Mucosa of rectum (tissue), 2 donors: ENCODE measurements around the gene CLCN2.

Experiments
- H3K27ac ChIP-seq, 2 donors: one replicate each; pipeline ENCODE4 v1.7.0; 2013; ENCODE audit warnings: inconsistent platforms in 2 of 2, low read depth in 2 of 2, low read length in 2 of 2
- H3K27me3 ChIP-seq, 2 donors: one replicate each; pipeline ENCODE4 v1.7.0; 2013; ENCODE audit warnings: low read length in 2 of 2; ENCODE audit not compliant: control insufficient read depth in 2 of 2, insufficient read depth in 2 of 2
- H3K36me3 ChIP-seq, 2 donors: one replicate each; pipeline ENCODE4 v1.7.0; 2013; ENCODE audit warnings: low read length in 2 of 2; ENCODE audit not compliant: control insufficient read depth in 2 of 2, insufficient read depth in 2 of 2
- H3K4me1 ChIP-seq, 2 donors: one replicate each; pipeline ENCODE4 v1.7.0; 2013; ENCODE audit warnings: low read length in 2 of 2, mild to moderate bottlenecking in 1 of 2; ENCODE audit not compliant: control insufficient read depth in 2 of 2, insufficient read depth in 2 of 2
- H3K4me3 ChIP-seq, 2 donors: one replicate each; pipeline ENCODE4 v1.7.0; 2013; ENCODE audit warnings: low read length in 2 of 2
- H3K9ac ChIP-seq, 2 donors: one replicate each; pipeline ENCODE4 v1.7.0; 2013; ENCODE audit warnings: low read length in 2 of 2, low read depth in 1 of 2, mild to moderate bottlenecking in 1 of 2
- H3K9me3 ChIP-seq, 2 donors: one replicate each; pipeline ENCODE4 v1.7.0; 2013; ENCODE audit warnings: low read length in 2 of 2; ENCODE audit not compliant: control insufficient read depth in 2 of 2
- donor health status: healthy.
- donor health status: Normal muscosa, but diverticular disease.

CLCN2 gene

DNA sequence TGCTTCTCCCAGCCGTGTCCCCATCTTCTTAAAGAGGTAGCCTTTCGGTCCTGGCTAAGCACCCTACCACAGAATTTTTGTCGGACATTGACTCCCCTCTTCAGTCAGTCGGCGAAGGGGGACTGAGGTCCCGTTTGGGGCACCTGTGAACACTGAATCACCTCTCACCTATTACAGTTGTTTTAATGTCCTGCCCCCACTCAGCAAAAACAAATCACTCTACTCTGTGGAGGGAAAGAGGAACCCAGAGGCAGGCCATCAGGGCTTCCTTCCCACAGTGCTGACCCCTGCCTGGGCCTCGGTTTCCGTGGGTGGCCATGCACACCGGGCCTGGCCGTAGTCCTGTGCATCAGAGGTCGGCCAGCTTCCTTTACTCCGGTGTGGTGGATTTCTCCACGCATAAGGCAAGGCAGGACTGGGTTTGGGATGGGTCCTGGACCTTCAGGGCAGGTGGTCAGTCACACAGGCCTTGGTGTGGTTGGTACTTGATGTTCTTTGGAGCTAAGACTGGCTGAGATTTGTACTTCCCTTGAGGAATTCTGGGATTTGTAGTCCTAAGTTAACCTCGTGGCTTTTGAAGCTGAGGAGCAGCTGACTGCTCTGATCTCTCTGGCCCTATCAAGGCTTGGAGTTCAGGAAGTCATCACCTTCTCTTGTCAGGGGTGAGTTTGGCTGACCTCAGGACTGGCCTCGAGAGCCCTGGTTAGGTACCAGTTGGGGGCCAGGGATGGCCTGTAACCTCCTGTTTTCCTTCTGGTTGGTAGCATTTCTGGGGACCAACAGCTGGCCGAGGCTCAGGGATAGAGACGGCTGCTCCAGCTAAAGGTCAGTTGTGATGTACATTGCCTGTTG, 24.6 kb downstream of the CLCN2 start:
- peaks cover 28 to 34% of the 10 kb centered on the region in 2 donors for H3K36me3 ChIP-seq
- H3K4me3 ChIP-seq: peak overlapping the region; percentile 82 to 84
- peak overlapping the region; percentile 86 to 88 for H3K9ac ChIP-seq
- no peaks in the 10 kb centered on the region for H3K27me3 ChIP-seq
- H3K4me1 ChIP-seq: peaks cover 22 to 25% of the 10 kb centered on the region in 2 donors
- no peaks in the 10 kb centered on the region for H3K9me3 ChIP-seq
- peak overlapping the region; percentile 95 to 96 for H3K27ac ChIP-seq

DNA sequence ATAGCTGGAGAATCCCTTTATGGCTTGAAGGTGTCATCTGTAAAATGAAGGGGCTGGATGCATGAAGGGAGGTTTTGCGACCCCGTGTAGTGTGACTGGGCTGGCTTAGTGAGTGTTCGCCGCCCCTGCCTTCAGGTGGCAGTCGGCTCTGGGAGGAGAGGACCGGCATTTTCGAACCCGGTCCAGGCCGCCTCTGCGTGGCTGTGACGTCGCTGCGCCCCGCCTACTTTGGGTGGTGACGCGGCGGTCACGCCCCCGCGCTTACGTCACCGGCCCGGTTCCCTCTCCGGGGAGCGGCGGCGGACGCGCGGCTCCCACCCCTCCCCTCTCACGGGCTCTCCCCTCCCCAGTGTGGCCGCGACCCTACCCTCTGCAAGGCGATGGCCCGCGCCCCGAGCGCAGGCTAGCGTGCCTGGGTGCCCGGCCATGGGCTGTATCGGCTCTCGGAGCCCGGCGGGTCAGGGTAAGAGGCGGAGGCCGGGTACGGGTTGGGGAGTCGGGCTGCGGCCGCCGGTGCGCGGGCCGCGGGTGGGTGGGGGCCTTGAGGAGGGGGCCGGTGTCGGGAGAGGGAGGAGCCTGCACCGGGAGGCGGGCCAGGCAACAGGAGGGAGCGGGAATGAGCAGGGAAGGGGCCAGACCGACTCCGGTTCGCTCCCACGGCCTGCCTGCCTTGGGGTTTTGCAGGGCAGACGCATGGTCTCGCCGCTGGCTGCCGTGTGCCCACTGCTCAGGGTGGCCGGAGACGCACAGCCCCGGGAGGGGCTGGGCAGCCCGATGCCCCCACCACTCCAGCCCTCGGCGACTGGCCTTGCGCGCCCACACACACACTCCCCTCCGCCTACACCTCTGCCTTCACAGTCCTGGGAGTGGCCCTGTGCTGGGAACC, 25.5 kb downstream of the CLCN2 start:
- H3K9ac ChIP-seq: peak overlapping the region; percentile 86 to 88
- H3K4me3 ChIP-seq: peak overlapping the region; percentile 82 to 84
- peaks cover 22 to 25% of the 10 kb centered on the region in 2 donors for H3K4me1 ChIP-seq
- H3K27me3 ChIP-seq: no peaks in the 10 kb centered on the region
- no peaks in the 10 kb centered on the region for H3K9me3 ChIP-seq
- H3K27ac ChIP-seq: peak overlapping the region; percentile 95 to 96
- peaks cover 35 to 41% of the 10 kb centered on the region in 2 donors for H3K36me3 ChIP-seq

DNA sequence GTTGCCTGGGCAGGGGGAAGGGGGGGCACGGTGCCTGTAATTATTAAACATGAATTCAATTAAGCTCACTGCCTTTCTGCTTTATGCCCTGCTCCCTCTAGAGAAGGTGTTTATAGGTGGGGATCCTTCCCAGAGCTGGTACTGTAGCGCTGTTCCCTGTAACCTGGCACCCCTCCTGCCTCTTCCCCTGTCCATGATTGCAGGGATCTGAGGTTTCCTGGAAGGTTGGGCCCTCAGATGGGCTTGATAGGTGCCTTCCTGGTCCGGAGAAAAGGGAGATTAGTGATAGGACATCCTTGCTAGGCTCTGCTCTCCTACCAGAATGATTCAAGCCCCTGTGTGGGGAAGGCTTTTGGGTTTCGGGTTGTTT, 26.1 kb downstream of the CLCN2 start:
- Histone ChIP-seq H3K27ac (peak overlapping the region; percentile 95 to 96), H3K9me3 (no peaks in the 10 kb centered on the region), H3K27me3 (no peaks in the 10 kb centered on the region), H3K36me3 (peaks cover 37 to 46% of the 10 kb centered on the region in 2 donors), H3K4me1 (peaks cover 22 to 25% of the 10 kb centered on the region in 2 donors), H3K4me3 (peak overlapping the region in 1 of 2 donors; percentile 84), H3K9ac (peak overlapping the region; percentile 86 to 88)

DNA sequence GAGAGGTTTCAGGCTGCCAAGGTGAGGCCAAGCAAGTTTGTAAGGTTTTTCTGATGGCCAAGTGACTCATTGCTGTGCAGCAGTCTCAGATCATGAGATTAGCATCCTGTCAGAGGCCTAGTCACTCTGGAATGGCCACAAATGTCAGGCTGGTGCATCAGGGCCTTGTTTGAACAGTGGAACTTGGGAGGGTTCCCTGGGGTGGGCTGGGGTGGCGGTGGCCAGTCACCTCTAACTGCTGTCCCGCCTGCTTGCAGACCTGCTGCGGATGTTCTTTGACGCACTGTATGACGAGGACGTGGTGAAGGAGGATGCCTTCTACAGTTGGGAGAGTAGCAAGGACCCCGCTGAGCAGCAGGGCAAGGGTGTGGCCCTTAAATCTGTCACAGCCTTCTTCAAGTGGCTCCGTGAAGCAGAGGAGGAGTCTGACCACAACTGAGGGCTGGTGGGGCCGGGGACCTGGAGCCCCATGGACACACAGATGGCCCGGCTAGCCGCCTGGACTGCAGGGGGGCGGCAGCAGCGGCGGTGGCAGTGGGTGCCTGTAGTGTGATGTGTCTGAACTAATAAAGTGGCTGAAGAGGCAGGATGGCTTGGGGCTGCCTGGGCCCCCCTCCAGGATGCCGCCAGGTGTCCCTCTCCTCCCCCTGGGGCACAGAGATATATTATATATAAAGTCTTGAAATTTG, 26.8 kb downstream of the CLCN2 start:
- Histone ChIP-seq H3K36me3 (peaks cover 40 to 50% of the 10 kb centered on the region in 2 donors), H3K27ac (no peak overlapping the region), H3K4me3 (no peak overlapping the region), H3K27me3 (no peaks in the 10 kb centered on the region), H3K4me1 (peaks cover 22 to 25% of the 10 kb centered on the region in 2 donors), H3K9ac (no peak overlapping the region), H3K9me3 (no peaks in the 10 kb centered on the region)

DNA sequence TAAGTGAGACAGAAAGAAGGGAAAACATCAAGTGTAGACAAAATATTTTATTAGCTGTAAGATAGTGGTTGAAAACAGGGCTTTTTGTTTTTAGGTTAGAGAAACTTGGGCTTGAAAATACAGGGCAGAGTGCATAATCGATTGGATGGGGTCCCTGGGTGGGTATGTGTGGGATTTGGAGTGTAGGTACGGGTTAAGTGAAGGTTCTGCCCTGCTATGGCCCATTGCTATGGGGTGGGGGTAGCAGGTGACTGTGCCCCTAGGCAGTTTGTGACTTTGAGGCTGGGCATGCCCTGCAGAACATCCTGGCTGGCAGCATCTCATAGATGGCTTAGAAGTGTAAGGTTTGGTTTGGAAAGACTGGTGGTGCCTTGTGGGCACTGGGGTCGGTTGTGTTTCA, 27.7 kb downstream of the CLCN2 start:
- no peaks in the 10 kb centered on the region for H3K9me3 ChIP-seq
- H3K27me3 ChIP-seq: no peaks in the 10 kb centered on the region
- H3K36me3 ChIP-seq: peaks cover 46 to 58% of the 10 kb centered on the region in 2 donors
- H3K27ac ChIP-seq: no peak overlapping the region
- peaks cover 22 to 25% of the 10 kb centered on the region in 2 donors for H3K4me1 ChIP-seq
- H3K4me3 ChIP-seq: no peak overlapping the region
- H3K9ac ChIP-seq: no peak overlapping the region

DNA sequence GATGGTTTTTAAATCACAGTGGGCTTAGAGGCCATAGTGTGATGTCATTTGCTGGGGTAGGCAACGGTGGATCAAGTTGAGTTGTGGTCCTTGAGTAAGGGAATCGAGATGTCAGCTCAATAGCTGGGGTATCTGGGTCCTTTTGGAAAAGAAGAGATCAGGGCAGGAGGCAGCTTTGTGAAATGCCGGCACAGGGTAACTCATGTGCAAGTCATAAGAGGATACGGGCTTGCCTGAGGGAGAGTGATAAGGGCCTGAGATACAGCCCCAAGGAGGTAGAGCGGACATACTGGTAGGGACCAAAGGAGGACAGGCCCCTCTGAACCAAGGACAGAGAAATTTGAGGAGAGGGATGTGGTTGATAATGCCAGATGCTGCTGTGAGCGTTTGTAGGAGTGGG, 28.2 kb downstream of the CLCN2 start:
- Histone ChIP-seq H3K9me3 (no peaks in the 10 kb centered on the region), H3K4me1 (peaks cover 22 to 24% of the 10 kb centered on the region in 2 donors), H3K27ac (no peak overlapping the region), H3K27me3 (no peaks in the 10 kb centered on the region), H3K36me3 (peaks cover 51 to 63% of the 10 kb centered on the region in 2 donors), H3K9ac (no peak overlapping the region), H3K4me3 (no peak overlapping the region)

DNA sequence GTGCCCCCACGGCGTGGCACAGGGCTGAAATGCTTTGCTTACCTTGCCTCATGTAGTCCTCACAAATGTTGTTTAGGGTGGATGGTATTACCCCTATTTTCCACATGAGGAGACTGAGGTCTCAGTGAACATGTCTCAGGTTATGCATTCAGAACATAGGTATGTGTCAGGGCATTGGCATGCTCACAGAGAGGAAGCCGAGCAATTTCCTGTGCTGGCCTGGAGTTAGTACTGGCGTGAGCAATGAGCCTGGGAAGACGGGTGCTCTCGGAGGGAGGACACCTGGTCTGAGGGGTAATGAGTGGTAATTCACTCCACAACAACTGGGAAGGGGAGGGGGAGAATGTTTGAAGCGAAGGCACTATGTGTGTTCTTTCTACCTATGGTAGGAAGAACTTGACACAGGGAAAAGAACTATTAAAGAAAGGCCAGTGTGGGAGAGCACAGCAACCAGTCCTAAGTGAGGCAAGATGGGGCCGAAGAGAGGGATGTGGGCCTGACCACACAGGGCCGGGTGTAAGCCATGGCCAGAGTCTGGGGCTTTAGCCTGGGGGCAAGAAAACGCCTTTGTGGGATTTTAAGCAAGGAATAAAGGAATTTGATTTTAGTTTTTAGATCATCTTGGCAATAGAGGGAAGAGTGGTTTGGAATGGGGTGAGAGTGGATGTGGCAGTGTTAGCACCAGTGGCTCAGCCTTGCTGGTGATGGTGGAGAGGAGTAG, 28.9 kb downstream of the CLCN2 start:
- Histone ChIP-seq H3K27me3 (no peaks in the 10 kb centered on the region), H3K4me1 (peaks cover 16 to 18% of the 10 kb centered on the region in 2 donors), H3K36me3 (peaks cover 58 to 69% of the 10 kb centered on the region in 2 donors), H3K9ac (no peak overlapping the region), H3K27ac (no peak overlapping the region), H3K9me3 (no peaks in the 10 kb centered on the region), H3K4me3 (no peak overlapping the region)

DNA sequence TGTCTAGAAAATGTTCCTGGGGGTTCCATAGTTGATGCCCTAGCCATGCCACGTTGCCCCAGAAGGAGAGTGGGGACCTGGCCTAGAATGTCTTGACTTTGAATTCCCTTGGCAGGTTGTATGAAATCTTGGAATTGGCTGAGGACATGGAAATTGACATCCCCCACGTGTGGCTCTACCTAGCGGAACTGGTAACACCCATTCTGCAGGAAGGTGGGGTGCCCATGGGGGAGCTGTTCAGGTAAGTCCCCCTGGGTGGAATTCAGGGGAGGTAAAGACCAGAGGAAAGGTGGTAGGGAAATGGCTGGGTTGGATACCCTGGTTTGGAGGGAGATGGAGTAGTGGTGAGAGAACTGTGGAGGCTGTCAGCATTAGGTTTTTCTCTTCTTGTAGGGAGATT, 32.9 kb downstream of the CLCN2 start:
- Histone ChIP-seq H3K9ac (no peak overlapping the region), H3K4me1 (no peaks in the 10 kb centered on the region), H3K9me3 (no peaks in the 10 kb centered on the region), H3K36me3 (peaks cover 87 to 93% of the 10 kb centered on the region in 2 donors), H3K27ac (no peak overlapping the region), H3K27me3 (no peaks in the 10 kb centered on the region), H3K4me3 (no peak overlapping the region)

DNA sequence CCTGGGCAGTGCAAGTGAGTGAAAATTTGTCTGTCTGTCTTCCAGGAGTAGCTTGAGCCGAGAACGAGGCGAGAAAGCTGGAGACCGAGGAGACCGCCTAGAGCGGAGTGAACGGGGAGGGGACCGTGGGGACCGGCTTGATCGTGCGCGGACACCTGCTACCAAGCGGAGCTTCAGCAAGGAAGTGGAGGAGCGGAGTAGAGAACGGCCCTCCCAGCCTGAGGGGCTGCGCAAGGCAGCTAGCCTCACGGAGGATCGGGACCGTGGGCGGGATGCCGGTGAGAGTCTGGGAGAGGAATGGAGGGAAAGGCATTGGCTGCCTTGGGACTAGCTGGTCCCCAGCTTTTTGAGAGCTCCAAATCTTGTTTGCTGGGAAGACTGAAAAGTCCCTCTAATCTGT, 34.2 kb downstream of the CLCN2 start:
- Histone ChIP-seq H3K9me3 (no peaks in the 10 kb centered on the region), H3K27ac (no peak overlapping the region), H3K9ac (no peak overlapping the region), H3K27me3 (no peaks in the 10 kb centered on the region), H3K4me3 (no peak overlapping the region), H3K4me1 (no peaks in the 10 kb centered on the region), H3K36me3 (peaks cover 88 to 93% of the 10 kb centered on the region in 2 donors)
